ENCODE data around the gene NLRP6. TPM values are rescaled to one million over a fixed set of nuclear protein-coding genes. Genes with fewer than 3 reads are reported as not detected.

The NLRP6 gene
- total RNA-seq, 1 experiment from 2014 or later: not detected

GRCh38 chr11:250740-251299 is 27.4 kb upstream of the NLRP6 start:
- TF ChIP-seq CTCF (conservative IDR thresholded peaks at IDR 0.05): peak; percentile 86
- Histone ChIP-seq H3K4me2 (ENCODE audit: insufficient read depth, insufficient read length, low read length) (no peak overlapping the region), H2AK5ac (ENCODE audit: insufficient read length, low read length) (no peak overlapping the region), H3K79me1 (ENCODE audit: insufficient read depth, low read depth, low read length, poor library complexity, severe bottlenecking) (no peaks in the 10 kb centered on the region), H3K23me2 (ENCODE audit: insufficient read length, low read depth, low read length, poor library complexity, severe bottlenecking) (no peaks in the 10 kb centered on the region), H3K9ac (ENCODE audit: extremely low read depth, insufficient read length, low read length) (no peak overlapping the region), H3K27ac (ENCODE audit: insufficient read length, low read depth, low read length) (no peak overlapping the region), H3K56ac (ENCODE audit: insufficient read length, low read depth, low read length) (no peak overlapping the region), H4K5ac (ENCODE audit: insufficient read length, low read depth, low read length) (no peak overlapping the region), H2BK120ac (ENCODE audit: low read depth, low read length, poor library complexity, severe bottlenecking) (no peak overlapping the region), H3K18ac (ENCODE audit: insufficient read length, low read depth, low read length) (no peak overlapping the region), H3K23ac (ENCODE audit: insufficient read length, low read depth, low read length) (no peak overlapping the region), H2BK12ac (ENCODE audit: insufficient read length, low read depth, low read length) (no peak overlapping the region), H2AFZ (ENCODE audit: low read length) (no peak overlapping the region), H4K20me1 (ENCODE audit: control insufficient read depth, insufficient read depth, insufficient read length) (no peaks in the 10 kb centered on the region), H3K27me3 (ENCODE audit: insufficient read depth, low read length) (no peaks in the 10 kb centered on the region), H3K14ac (ENCODE audit: insufficient read depth, low read length) (no peak overlapping the region), H3K4ac (ENCODE audit: low read depth, low read length) (no peak overlapping the region), H3T11ph (ENCODE audit: low read length) (no peak overlapping the region), H2BK5ac (ENCODE audit: insufficient read length, low read length) (no peak overlapping the region), H2BK20ac (ENCODE audit: low read depth, low read length, poor library complexity, severe bottlenecking) (no peak overlapping the region), H4K8ac (replicated peaks; ENCODE audit: insufficient read length, low read depth, low read length) (no peak overlapping the region), H4K91ac (ENCODE audit: insufficient read length, low read depth, low read length) (no peak overlapping the region), H3K79me2 (ENCODE audit: insufficient read depth, low read length) (no peaks in the 10 kb centered on the region), H3K4me1 (ENCODE audit: insufficient read depth, low read length) (no peaks in the 10 kb centered on the region), H3K9me3 (ENCODE audit: control insufficient read depth, low read depth, low read length) (no peaks in the 10 kb centered on the region), H2BK15ac (ENCODE audit: low read depth, low read length) (no peak overlapping the region)
- H3K9me3 Mint-ChIP-seq: no peaks in the 10 kb centered on the region; a peak in 1 of 5 replicates
- H3K4me1 Mint-ChIP-seq: peaks cover 0 to 5% of the 10 kb centered on the region in 2 experiments; a peak in 2 of 4 replicates
- H3K4me3 Mint-ChIP-seq: no peak overlapping the region
- no CpG with 5 or more reads among the region's 10 CpGs for WGBS (ENCODE audit: extremely low coverage, insufficient read length, low lambda C conversion rate)
- H3K27me3 Mint-ChIP-seq (ENCODE audit: low read depth): no peaks in the 10 kb centered on the region; the same call in 1 of the 2 replicates
- peak; percentile 82 for DNase-seq
- peak overlapping the region in 2 of 3 experiments; percentile 68 to 90; a peak in 1 of 7 replicates for H3K27ac Mint-ChIP-seq
- peaks cover 45 to 69% (median 52%) of the 10 kb centered on the region in 3 experiments for H3K36me3 Mint-ChIP-seq (ENCODE audit: insufficient read depth in 1 of 3, low read depth in 3 of 3)

Data from H9 (cell line).